Omental fat pad (tissue), 4 donors: Measurements from ENCODE around the gene CIAO2B. TPM values are rescaled to one million over a fixed set of nuclear protein-coding genes. Genes with fewer than 3 reads are reported as not detected.

ENCODE experiments used
- ATAC-seq: fragments of 150-250 bp; one replicate; pipeline ENCODE4 v1.9.1; 2016; ENCODE audit warnings: mild to moderate bottlenecking, moderate library complexity; ENCODE audit not compliant: low FRiP score
- DNase-seq: peaks from one replicate; pipeline ENCODE4 v3.0.0-alpha.2; 2019; ENCODE audit warnings: low spot score
- CTCF ChIP-seq, 3 donors: fragments of 450-650 bp; IDR thresholded peaks; one replicate each; pipeline ENCODE4 v1.5.1; 2016 to 2017; ENCODE audit warnings: antibody characterized with exemption in 3 of 3, mild to moderate bottlenecking in 3 of 3, moderate library complexity in 2 of 3
- total RNA-seq, 4 donors: library from RNA; depleted of rRNA; stranded (reverse); fragments of >200 nt; gene quantifications; one replicate each; pipeline ENCODE4 v1.1.0, GENCODE V29; 2016

The CIAO2B gene
- total RNA-seq, 4 donors from 2014 or later = 50.4 to 86.8 (median 70.4) TPM

GRCh38 chr16:66891360-66891759 lies 42.8 kb downstream of the CIAO2B start:
- TF ChIP-seq CTCF (IDR thresholded peaks at IDR 0.05) = no peak
- no peak for DNase-seq

GRCh38 chr16:66890799-66891198 lies 43.4 kb downstream of the CIAO2B start:
- no peak for ATAC-seq
- no peak for TF ChIP-seq CTCF (IDR thresholded peaks at IDR 0.05)
- no peak for DNase-seq

More at GRCh38 chr16:66891360-66891759, 42.8 kb downstream of the CIAO2B start:
- ATAC-seq = no peak

GRCh38 chr16:66889622-66890021 lies 44.6 kb downstream of the CIAO2B start:
- no peak for TF ChIP-seq CTCF (IDR thresholded peaks at IDR 0.05)
- no peak for ATAC-seq
- DNase-seq = no peak

- TF ChIP-seq CTCF (IDR thresholded peaks at IDR 0.05) = no peak
- ATAC-seq (no peak), DNase-seq (no peak)
These were observed 45.3 kb downstream of the CIAO2B start for GRCh38 chr16:66888647-66889615.

GRCh38 chr16:66886914-66887313 lies 47.3 kb downstream of the CIAO2B start:
- TF ChIP-seq CTCF (IDR thresholded peaks at IDR 0.05) = no peak
- ATAC-seq (no peak), DNase-seq (no peak)

GRCh38 chr16:66886321-66886720 lies 47.9 kb downstream of the CIAO2B start:
- TF ChIP-seq CTCF (IDR thresholded peaks at IDR 0.05) = no peak
- DNase-seq (no peak), ATAC-seq (no peak)

- ATAC-seq (no peak), DNase-seq (no peak)
- no peak for TF ChIP-seq CTCF (IDR thresholded peaks at IDR 0.05)
These were observed 48.7 kb downstream of the CIAO2B start for GRCh38 chr16:66885491-66885890.
